Measurements from ENCODE around the gene BLNK. TPM values are rescaled to one million over a fixed set of nuclear protein-coding genes. Genes with fewer than 3 reads are reported as not detected.

The BLNK gene
- total RNA-seq, 1 donor from 2014 or later: not detected

DNA sequence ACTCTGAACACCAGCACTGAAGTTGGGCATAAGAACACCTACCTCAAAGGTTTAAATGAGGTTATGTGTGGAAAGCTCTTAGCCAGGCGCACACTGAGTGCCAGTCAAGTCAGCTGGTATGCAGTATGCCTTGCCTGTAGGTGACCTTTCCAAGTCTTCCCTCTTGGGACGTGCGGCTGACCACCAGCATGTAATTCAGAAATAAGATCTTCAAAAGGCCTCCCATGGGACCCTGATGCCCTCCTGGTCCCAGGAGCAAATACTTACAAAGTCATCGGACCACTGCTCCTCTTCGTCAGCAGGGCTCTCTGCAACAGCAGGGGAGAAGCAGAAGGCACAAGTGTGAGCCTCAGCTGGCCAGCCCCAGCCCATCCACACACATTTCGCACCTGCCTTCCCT is 40.8 kb downstream of the BLNK start:
- Histone ChIP-seq H3K9ac (ENCODE audit: low read length) (no peak overlapping the region), H3K4me2 (ENCODE audit: low read length) (no peak overlapping the region), H3K4me1 (ENCODE audit: insufficient read depth, low read length) (no peaks in the 10 kb centered on the region), H3K27ac (ENCODE audit: low read depth, low read length) (no peak overlapping the region), H3K36me3 (ENCODE audit: insufficient read depth, low read length) (no peaks in the 10 kb centered on the region), H4K20me1 (ENCODE audit: insufficient read depth, low read length) (no peaks in the 10 kb centered on the region), H3K4me3 (ENCODE audit: insufficient read depth, low read depth, low read length) (no peak overlapping the region), H3K27me3 (ENCODE audit: insufficient read depth, low read length) (peaks cover under 1% of the 10 kb centered on the region), H2AFZ (ENCODE audit: low read depth, low read length) (no peak overlapping the region), H3K9me3 (ENCODE audit: insufficient read depth, low read depth, low read length) (no peaks in the 10 kb centered on the region), H3K79me2 (ENCODE audit: insufficient read depth, low read length) (no peaks in the 10 kb centered on the region)
- Mint-ChIP-seq H3K27ac (ENCODE audit: unreplicated experiment) (no peak overlapping the region), H3K4me1 (ENCODE audit: low read depth, unreplicated experiment) (no peaks in the 10 kb centered on the region), H3K36me3 (ENCODE audit: low read depth, unreplicated experiment) (no peaks in the 10 kb centered on the region), H3K4me3 (ENCODE audit: unreplicated experiment) (no peak overlapping the region), H3K27me3 (ENCODE audit: low read depth, unreplicated experiment) (peaks cover 8% of the 10 kb centered on the region), H3K9me3 (ENCODE audit: unreplicated experiment) (no peaks in the 10 kb centered on the region)
- no peak for TF ChIP-seq EZH2 (IDR thresholded peaks at IDR 0.05; ENCODE audit: insufficient read depth, low read length)
- TF ChIP-seq, protein P1, sequence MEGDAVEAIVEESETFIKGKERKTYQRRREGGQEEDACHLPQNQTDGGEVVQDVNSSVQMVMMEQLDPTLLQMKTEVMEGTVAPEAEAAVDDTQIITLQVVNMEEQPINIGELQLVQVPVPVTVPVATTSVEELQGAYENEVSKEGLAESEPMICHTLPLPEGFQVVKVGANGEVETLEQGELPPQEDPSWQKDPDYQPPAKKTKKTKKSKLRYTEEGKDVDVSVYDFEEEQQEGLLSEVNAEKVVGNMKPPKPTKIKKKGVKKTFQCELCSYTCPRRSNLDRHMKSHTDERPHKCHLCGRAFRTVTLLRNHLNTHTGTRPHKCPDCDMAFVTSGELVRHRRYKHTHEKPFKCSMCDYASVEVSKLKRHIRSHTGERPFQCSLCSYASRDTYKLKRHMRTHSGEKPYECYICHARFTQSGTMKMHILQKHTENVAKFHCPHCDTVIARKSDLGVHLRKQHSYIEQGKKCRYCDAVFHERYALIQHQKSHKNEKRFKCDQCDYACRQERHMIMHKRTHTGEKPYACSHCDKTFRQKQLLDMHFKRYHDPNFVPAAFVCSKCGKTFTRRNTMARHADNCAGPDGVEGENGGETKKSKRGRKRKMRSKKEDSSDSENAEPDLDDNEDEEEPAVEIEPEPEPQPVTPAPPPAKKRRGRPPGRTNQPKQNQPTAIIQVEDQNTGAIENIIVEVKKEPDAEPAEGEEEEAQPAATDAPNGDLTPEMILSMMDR (IDR thresholded peaks at IDR 0.05; ENCODE audit: insufficient read depth, low read depth, low read length): no peak
- no peak for DNase-seq (ENCODE audit: low read depth)
- no peak for FAIRE-seq

DNA sequence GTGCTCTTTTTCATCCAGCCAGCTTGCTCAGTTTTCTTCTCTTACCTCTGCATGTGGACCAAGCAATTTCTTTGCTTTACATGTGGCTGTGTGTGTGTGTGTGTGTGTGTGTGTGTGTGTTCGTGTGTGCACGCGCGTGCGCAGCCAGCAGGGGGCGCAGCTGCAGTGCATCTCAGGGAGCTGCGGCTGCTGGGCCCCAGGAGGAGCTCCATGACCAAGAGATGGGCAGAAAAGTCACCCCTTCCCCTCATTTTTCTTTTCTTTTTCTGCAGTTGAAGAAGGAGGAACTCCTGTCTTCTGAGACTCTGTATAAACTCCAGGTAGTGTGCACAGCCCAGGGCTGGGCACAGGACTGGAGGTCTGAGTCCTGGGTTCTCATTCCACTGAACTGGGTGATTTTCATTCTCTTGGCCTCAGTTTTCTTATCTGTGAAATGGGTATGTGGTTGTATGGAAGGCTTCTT is 41.8 kb downstream of the BLNK start:
- H3K27me3 Mint-ChIP-seq (ENCODE audit: low read depth, unreplicated experiment): peaks cover 6% of the 10 kb centered on the region
- H3K36me3 ChIP-seq (ENCODE audit: insufficient read depth, low read length): no peaks in the 10 kb centered on the region
- TF ChIP-seq, protein P1 (IDR thresholded peaks at IDR 0.05; ENCODE audit: insufficient read depth, low read depth, low read length): peak; percentile 59
- TF ChIP-seq EZH2 (IDR thresholded peaks at IDR 0.05; ENCODE audit: insufficient read depth, low read length): no peak
- H3K9me3 Mint-ChIP-seq (ENCODE audit: unreplicated experiment): no peaks in the 10 kb centered on the region
- no peaks in the 10 kb centered on the region for H3K4me1 ChIP-seq (ENCODE audit: insufficient read depth, low read length)
- H3K4me1 Mint-ChIP-seq (ENCODE audit: low read depth, unreplicated experiment): no peaks in the 10 kb centered on the region
- H3K4me2 ChIP-seq (ENCODE audit: low read length): no peak overlapping the region
- H3K79me2 ChIP-seq (ENCODE audit: insufficient read depth, low read length): no peaks in the 10 kb centered on the region
- H4K20me1 ChIP-seq (ENCODE audit: insufficient read depth, low read length): no peaks in the 10 kb centered on the region
- H3K27ac Mint-ChIP-seq (ENCODE audit: unreplicated experiment): no peak overlapping the region
- no peaks in the 10 kb centered on the region for H3K27me3 ChIP-seq (ENCODE audit: insufficient read depth, low read length)
- H3K9ac ChIP-seq (ENCODE audit: low read length): no peak overlapping the region
- peak; percentile 30 for DNase-seq (ENCODE audit: low read depth)
- H2AFZ ChIP-seq (ENCODE audit: low read depth, low read length): no peak overlapping the region
- H3K9me3 ChIP-seq (ENCODE audit: insufficient read depth, low read depth, low read length): no peaks in the 10 kb centered on the region
- FAIRE-seq: no peak
- H3K36me3 Mint-ChIP-seq (ENCODE audit: low read depth, unreplicated experiment): no peaks in the 10 kb centered on the region
- no peak overlapping the region for H3K4me3 Mint-ChIP-seq (ENCODE audit: unreplicated experiment)
- H3K4me3 ChIP-seq (ENCODE audit: insufficient read depth, low read depth, low read length): no peak overlapping the region
- H3K27ac ChIP-seq (ENCODE audit: low read depth, low read length): no peak overlapping the region

DNA sequence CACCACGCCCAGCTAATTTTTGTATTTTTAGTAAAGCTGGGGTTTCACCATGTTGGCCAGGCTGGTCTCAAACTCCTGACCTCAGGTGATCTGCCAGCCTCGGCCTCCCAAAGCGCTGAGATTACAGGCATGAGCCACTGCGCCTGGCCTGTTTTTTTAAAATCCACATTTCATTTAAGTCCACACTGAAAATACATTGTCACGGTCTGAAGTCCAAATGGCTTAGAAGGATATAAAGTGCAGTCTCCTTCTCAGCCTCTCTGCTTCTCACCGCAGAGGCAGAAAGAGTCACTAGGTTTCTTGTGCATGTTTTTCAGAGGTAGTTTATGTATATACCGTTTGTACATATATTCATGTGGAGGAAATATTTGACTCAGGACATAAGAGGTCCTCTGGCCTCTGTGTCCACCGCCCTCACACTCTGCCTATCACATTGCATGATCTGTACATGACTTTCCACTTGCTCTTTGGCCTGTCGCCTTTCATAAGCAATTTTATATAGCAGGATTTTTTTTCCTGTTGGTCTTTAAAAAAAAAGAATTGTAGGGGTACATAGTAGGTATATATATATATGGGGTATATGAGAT is 42.9 kb downstream of the BLNK start:
- no peak for TF ChIP-seq EZH2 (IDR thresholded peaks at IDR 0.05; ENCODE audit: insufficient read depth, low read length)
- TF ChIP-seq, protein P1 (IDR thresholded peaks at IDR 0.05; ENCODE audit: insufficient read depth, low read depth, low read length): no peak
- H3K4me3 ChIP-seq (ENCODE audit: insufficient read depth, low read depth, low read length): no peak overlapping the region
- H3K27me3 ChIP-seq (ENCODE audit: insufficient read depth, low read length): no peaks in the 10 kb centered on the region
- no peaks in the 10 kb centered on the region for H3K9me3 ChIP-seq (ENCODE audit: insufficient read depth, low read depth, low read length)
- Mint-ChIP-seq H3K4me1 (ENCODE audit: low read depth, unreplicated experiment) (no peaks in the 10 kb centered on the region), H3K27me3 (ENCODE audit: low read depth, unreplicated experiment) (peaks cover 4% of the 10 kb centered on the region), H3K9me3 (ENCODE audit: unreplicated experiment) (no peaks in the 10 kb centered on the region), H3K4me3 (ENCODE audit: unreplicated experiment) (no peak overlapping the region), H3K27ac (ENCODE audit: unreplicated experiment) (no peak overlapping the region), H3K36me3 (ENCODE audit: low read depth, unreplicated experiment) (no peaks in the 10 kb centered on the region)
- no peak for FAIRE-seq
- no peaks in the 10 kb centered on the region for H3K36me3 ChIP-seq (ENCODE audit: insufficient read depth, low read length)
- H3K4me1 ChIP-seq (ENCODE audit: insufficient read depth, low read length): no peaks in the 10 kb centered on the region
- H3K9ac ChIP-seq (ENCODE audit: low read length): no peak overlapping the region
- H3K4me2 ChIP-seq (ENCODE audit: low read length): no peak overlapping the region
- no peak overlapping the region for H2AFZ ChIP-seq (ENCODE audit: low read depth, low read length)
- no peaks in the 10 kb centered on the region for H4K20me1 ChIP-seq (ENCODE audit: insufficient read depth, low read length)
- H3K27ac ChIP-seq (ENCODE audit: low read depth, low read length): no peak overlapping the region
- H3K79me2 ChIP-seq (ENCODE audit: insufficient read depth, low read length): no peaks in the 10 kb centered on the region
- DNase-seq (ENCODE audit: low read depth): no peak

Measured in astrocyte (in vitro differentiated cells and primary cell).